ENCODE measurements around the gene FAM83G.

DNA sequence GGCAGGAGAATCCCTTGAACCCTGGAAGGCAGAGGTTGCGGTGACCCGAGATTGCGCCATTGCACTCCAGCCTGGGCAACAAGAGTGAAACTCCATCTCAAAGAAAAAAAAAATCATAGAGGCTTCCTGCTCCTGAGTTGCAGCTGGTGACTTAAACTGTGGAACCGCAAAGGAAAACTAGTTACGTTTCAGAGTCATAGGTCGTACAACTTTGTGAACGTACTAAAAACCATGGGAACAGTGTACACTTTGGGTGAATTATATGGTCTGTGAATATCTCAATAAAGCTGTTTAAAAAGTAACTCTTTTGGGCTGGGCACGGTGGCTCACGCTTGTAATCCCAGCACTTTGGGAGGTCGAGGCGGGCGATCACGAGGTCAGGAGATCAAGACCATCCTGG, 29.0 kb downstream of the FAM83G start:
- TF ChIP-seq CTCF (IDR thresholded peaks at IDR 0.05) (no peak), POLR2A (IDR thresholded peaks at IDR 0.05) (no peak)
